Hindlimb muscle (tissue), 1 donor: ENCODE measurements around the gene SLC15A5. TPM values are rescaled to one million over a fixed set of nuclear protein-coding genes. Genes with fewer than 3 reads are reported as not detected.

Experiments
- DNase-seq: peaks from one replicate; pipeline ENCODE4 v3.0.0-alpha.2; 2013
- polyA plus RNA-seq: library from polyadenylated mRNA; unstranded; fragments of 120-200 nt; gene quantifications from one replicate; pipeline ENCODE4 v1.2.1, GENCODE V29; 2013; ENCODE audit not compliant: insufficient read length

Gene SLC15A5
- polyA plus RNA-seq, 1 donor = not detected

DNA sequence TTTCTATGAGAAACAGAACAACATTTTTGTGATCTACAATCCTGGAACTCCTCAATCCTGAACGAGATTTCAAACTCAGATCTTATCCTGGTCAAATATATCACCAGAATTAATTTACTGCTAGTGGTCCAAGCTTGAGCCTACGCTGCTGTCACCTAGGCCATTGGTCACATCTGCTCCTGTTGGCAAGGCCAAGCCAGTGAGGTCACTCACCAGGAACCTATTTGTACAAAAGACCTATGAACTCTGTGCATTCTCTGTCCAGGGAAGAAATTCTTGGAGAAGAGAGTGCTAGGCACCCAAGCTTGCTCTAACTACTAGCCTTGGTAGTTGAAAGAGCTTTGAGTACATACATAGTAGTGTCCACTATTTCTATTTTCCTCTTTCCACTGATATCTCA lies 106.1 kb downstream of the SLC15A5 start:
- DNase-seq = no peak

DNA sequence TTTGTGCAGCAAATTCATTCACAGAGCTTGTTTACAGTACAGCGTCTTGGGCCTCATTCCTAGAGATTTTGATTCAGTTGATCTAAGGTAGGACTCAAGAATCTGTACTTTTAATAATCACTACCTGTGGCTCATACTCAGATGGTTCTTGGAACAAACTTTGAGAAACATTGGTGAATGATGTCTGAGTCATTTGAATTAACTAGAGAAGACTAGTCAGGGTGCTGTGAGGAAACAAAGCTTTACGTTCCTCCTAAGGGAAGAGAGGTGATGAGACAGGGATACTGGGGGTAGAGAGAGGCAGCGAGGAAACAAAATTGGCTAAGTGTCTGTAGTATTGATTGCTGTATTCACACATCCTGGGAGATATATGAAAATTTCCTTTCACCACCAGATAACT lies 109.4 kb downstream of the SLC15A5 start:
- no peak for DNase-seq

DNA sequence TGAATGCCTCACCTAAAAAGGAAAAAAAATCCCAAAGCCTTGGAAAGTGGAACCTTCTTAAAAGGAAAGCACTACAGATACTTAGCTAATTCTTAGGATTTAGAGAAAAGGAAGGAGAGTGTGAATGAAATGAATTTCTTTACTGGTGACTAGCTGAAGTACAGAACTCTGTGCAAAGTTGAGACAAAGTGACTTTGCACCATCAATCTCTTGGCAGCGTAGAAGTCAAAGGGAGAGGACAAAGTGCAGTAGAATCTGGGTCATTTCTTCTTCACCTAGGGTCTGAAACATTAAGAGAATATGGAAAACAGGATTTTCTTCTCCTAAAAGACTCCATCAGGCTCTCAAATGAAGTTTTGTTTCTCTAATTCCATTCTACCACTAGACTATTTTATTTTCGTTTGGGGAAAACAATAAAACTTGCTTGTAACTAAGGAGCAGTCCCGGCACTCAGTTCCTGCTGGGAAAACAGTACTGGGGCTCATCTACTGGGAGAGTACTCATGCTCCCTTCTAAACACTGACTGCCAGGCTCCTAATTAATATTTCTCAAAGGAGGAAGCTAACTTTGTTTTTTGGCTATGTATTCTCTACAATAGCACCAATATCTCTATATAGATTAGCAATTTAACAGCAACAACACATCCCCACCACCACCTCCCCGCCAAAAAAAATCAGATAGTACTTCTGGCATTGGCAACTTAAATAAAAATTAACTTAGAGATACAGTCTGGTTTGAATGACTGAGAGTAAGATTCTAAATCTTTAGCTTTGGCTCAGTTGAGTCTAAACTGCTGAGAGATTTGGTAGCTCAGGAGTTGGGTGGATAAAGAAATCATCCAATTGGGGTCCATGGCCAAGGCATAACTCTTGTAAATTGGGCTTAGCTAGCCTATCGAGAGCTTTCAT lies 110.7 kb downstream of the SLC15A5 start:
- DNase-seq = no peak

DNA sequence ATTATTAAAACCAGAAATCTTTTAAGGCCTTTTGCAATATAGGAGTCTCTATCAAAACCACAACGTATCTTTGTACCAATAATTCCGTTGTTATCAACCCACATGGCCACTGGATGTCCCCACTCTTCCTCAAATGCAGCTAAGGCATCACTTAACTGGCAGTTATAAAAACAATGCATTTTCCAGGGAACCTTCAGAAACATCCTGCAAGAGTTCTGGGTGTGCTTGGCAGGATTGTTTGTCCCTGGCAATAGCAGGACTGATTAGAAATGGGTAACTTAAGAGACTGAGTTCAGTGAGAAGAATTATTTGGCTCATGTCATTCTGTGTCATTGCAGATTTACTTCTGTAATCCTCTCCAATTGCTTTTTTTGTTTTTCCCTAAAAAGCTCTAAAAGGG lies 112.0 kb downstream of the SLC15A5 start:
- DNase-seq = peak; percentile 71

DNA sequence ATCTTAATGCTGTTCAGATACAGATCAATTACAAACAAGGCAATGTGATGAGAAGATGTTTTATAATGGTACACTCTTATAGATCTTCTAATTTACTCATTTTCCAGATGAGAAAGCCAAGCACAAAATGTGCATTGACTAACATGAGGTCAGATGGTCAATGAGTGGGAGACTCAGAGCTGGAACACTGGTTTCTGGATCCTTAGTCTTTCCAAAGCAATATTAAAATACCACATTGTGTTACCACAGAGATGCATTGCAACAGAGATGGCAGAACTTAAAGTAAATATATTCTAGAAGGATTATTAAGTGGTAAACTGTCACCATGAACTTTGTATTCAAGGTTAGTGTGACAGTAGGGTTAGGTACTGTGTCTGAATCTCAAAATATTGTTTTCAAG lies 113.6 kb downstream of the SLC15A5 start:
- DNase-seq = no peak

DNA sequence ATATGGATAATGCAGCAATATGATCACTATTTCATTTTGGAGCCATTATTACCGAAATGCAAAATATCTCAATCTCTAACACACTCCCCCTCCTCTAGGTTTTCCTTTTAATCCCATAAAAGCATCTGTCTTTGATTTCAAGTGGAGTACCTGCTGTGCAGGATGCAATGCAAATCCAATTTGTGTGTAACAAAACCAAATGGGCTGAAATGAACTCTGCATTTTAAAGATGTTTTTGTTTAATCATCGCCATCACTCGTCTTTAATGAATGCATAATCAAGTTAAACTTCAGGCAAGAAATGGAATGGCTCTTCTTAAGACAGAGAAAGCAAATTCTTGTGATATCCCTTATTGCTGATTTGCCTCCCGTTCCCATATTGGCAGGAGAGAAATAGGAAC lies 114.3 kb downstream of the SLC15A5 start:
- DNase-seq = no peak

DNA sequence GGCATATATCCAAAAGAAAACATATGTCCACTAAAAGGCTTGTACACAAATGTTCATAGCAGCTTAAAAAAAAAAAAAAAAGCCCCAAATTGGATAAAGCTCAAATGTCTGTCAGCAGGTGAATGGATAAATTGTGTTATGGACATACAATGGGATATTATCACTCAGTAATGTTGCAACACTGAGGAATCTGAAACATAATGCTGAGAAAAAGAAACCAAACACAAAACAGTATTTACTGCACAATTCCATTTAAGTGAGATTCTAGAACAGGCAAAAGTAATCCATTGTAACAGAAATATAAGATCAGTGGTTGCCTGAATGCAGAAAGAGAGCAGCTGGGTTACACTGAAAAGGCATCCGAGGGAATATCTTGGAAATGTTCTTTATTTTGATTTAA lies 117.9 kb downstream of the SLC15A5 start:
- no peak for DNase-seq

DNA sequence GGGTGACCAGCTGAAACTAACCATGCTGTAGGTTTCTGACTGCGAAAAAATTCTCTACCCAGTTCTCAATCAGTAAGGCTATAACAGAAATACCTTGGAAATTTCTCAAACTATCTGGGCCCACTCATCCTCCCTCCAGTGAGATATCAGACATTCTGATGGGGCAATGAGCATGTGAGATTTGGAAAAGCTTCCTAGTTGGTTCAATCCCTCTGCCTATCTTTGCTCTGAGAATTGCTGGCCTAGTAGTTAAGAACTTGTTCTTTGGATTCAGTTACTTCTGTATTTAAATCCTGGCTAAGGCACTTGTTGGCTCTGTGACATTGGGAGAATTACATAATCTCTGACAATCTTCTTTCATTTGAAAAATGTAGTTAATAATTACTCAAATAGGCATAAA lies 119.4 kb downstream of the SLC15A5 start:
- no peak for DNase-seq

DNA sequence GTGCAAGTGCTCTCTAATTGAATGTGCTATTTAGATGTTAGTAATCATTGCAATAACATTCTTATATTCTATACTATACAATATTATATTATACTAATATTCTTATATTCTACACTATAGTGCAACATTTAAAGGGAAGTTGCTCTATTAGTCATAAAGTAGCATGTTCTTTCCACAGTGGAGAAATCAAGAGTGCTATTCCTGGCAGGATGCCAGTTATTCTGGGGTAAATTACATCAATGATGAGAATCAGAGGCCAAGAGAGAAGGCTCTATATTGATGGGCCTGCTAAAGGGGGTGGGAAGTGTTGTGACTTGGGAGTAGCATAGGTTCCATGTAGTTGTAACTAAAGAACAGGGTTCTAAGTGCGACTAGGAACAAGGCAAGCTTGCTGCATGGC lies 121.5 kb downstream of the SLC15A5 start:
- no peak for DNase-seq

DNA sequence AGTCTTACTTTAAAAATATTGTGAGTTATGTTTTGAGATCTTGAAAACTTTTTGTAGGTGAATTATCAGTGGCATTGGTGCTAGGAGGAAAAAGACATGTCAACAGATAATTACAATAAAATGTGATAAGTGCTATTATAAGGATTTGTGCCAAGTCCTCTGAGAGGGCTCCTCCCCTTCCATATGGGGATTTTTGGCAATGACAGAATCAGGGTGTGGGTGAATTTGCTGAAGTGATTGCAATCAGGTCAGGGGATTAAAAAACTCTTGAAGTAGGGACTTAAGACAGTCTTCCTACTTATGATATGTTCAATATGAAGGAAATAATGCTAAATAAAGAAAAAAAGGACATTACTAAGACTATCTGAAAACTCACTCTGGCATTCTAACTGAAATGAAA lies 122.5 kb downstream of the SLC15A5 start:
- no peak for DNase-seq

DNA sequence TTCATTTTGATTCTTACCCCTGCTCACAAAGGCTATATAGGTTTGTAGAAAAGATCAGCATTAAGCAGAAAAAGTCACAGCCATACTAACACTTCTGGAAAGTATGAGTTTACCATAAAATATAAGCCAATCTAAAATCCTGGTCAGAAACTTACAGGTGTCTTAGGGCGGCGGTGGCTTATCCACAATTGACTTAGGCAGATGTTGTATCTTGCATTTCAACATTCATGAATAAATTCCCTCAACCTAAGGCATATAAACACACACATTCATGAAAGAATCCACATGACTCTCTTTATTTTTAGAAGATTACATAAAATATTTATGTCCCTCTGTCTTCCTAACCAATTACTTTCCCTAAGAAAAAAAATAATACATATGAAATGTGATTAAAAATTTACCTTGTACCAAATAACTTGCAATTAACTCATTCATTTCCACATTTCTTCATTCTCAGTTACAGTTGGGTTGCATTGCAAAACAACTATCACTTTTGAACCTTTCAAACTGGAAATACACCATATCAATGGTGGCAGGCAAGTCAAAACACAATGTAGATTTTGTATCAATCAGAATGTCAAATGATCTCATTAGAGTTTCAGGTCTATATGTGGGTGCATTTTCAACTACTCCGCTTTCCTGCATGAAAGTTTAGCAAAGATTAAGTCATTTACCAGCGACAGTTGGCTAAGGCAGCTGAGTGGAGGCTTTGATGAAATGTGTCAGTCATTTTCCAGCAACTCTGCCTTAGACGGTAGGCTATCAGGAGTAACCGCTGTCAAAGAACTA lies 124.4 kb downstream of the SLC15A5 start:
- DNase-seq = no peak

DNA sequence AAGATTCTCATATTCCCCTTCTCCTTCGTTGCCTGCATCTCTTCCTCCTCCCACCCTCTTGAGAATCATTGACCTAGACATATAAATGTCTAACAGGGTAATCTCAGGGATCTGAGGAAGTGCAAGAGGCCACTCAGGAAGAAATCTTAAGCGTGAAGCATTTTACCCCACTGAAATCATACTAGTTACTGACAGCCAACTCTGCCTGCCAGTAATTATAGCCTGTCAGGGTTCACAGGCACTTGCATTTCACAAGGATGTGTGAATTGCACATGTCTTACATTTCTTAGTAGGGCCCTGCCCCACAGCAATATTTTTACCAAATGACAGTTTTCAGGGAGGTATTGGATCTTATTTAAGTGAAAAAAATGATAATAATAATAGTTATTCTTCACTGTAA lies 127.2 kb downstream of the SLC15A5 start:
- DNase-seq = no peak

DNA sequence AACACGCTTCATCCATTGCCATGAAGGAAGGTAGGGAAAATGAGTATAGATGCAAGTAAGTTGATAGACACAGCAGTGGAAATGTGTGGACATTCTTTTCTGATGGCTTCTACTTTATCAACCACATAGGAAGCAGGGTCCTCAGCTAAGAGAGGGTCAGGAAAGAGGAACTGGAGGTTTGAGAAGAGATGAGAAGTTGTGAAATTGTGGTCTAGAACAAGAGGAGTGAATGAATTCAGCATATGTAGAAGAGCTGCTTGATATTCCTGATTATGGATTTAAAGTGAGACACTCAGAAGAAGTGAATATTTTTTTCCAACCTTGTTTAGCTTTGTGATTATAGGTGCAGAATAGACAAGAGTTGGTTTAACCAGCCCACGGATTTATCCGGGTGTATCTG lies 128.5 kb downstream of the SLC15A5 start:
- no peak for DNase-seq

Other genes with a start within 250 kb of the SLC15A5 start
- gene MGST1, start 70.0 kb upstream of the SLC15A5 start, polyA plus RNA-seq = 14.7 TPM